GM19463 (cell line): ENCODE measurements around the gene CNGB1.
"Not testable (repeated sequence)": the region's sequence is repeated elsewhere in the genome, so short reads cannot be mapped to it uniquely, and the experiment has no call there.

Experiments
- ATAC-seq: cut with Tn5 transposase; IDR thresholded peaks from one replicate; pipeline ENCODE4 v1.9.1; 2021; ENCODE audit warnings: mild to moderate bottlenecking, moderate library complexity; ENCODE audit not compliant: unreplicated experiment

Gene CNGB1

GRCh38 chr16:57912529-57913260 lies 58.2 kb downstream of the CNGB1 start:
- no peak for ATAC-seq

- no peak for ATAC-seq
Observed at GRCh38 chr16:57911743-57912142, 59.2 kb downstream of the CNGB1 start.

GRCh38 chr16:57910696-57911095 lies 60.2 kb downstream of the CNGB1 start:
- ATAC-seq = no peak

- ATAC-seq = no peak
Observed at GRCh38 chr16:57908409-57908987, 62.4 kb downstream of the CNGB1 start.

GRCh38 chr16:57906382-57907316 lies 64.3 kb downstream of the CNGB1 start:
- ATAC-seq = peak; percentile 65

- ATAC-seq = no peak
Observed at GRCh38 chr16:57904101-57904500, 66.8 kb downstream of the CNGB1 start.

- ATAC-seq = no peak
Observed at GRCh38 chr16:57903656-57904055, 67.3 kb downstream of the CNGB1 start.

GRCh38 chr16:57901480-57902069 lies 69.4 kb downstream of the CNGB1 start:
- ATAC-seq = no peak

GRCh38 chr16:57900796-57901479 lies 70.0 kb downstream of the CNGB1 start:
- no peak for ATAC-seq

- peak; percentile 47 for ATAC-seq
Observed at GRCh38 chr16:57899771-57900661, 70.9 kb downstream of the CNGB1 start.

- ATAC-seq = no peak
Observed at GRCh38 chr16:57898961-57899360, 72.0 kb downstream of the CNGB1 start.

- ATAC-seq = no peak
Observed at GRCh38 chr16:57897996-57898395, 72.9 kb downstream of the CNGB1 start.

- no peak for ATAC-seq
Observed at GRCh38 chr16:57897053-57897784, 73.7 kb downstream of the CNGB1 start.

- not testable (repeated sequence) for ATAC-seq
Observed at GRCh38 chr16:57895081-57895547, 75.8 kb downstream of the CNGB1 start.

GRCh38 chr16:57894390-57895080 lies 76.4 kb downstream of the CNGB1 start:
- no peak for ATAC-seq

GRCh38 chr16:57893559-57894389 lies 77.2 kb downstream of the CNGB1 start:
- ATAC-seq = no peak

GRCh38 chr16:57893217-57893558 lies 77.7 kb downstream of the CNGB1 start:
- ATAC-seq = no peak
